DMS114 treated with DMSO at 0.1 percent for 48 hours (cell line): ENCODE measurements around the gene HBA2.
"Not testable (repeated sequence)": the region's sequence is repeated elsewhere in the genome, so short reads cannot be mapped to it uniquely, and the experiment has no call there.

Source experiments
- DNase-seq: peaks from one replicate; lab custom pipeline; 2025; ENCODE audit not compliant: unreplicated experiment; lab: John Stamatoyannopoulos, UW

HBA2 gene

GRCh38 chr16:191831-192230 is 19.2 kb downstream of the HBA2 start:
- DNase-seq: no peak

- no peak for DNase-seq
Observed at GRCh38 chr16:192686-193085, 20.0 kb downstream of the HBA2 start.

GRCh38 chr16:193441-193840 is 20.8 kb downstream of the HBA2 start:
- DNase-seq: no peak

GRCh38 chr16:194516-194915 is 21.8 kb downstream of the HBA2 start:
- DNase-seq: no peak

- DNase-seq: no peak
Observed at GRCh38 chr16:200388-200787, 27.7 kb downstream of the HBA2 start.

GRCh38 chr16:203246-203645 is 30.6 kb downstream of the HBA2 start:
- DNase-seq: no peak

GRCh38 chr16:204046-204445 is 31.4 kb downstream of the HBA2 start:
- DNase-seq: not testable (repeated sequence)

GRCh38 chr16:209359-209758 is 36.7 kb downstream of the HBA2 start:
- not testable (repeated sequence) for DNase-seq

GRCh38 chr16:211631-212180 is 39.0 kb downstream of the HBA2 start:
- DNase-seq: not testable (repeated sequence)

GRCh38 chr16:212999-213398 is 40.3 kb downstream of the HBA2 start:
- no peak for DNase-seq

- DNase-seq: no peak
Observed at GRCh38 chr16:220021-220420, 47.3 kb downstream of the HBA2 start.
